ENCODE measurements around the gene FAM120A.
A peak's percentile ranks its signal among the peaks of the same experiment; 100 is the strongest.

FAM120A gene

DNA sequence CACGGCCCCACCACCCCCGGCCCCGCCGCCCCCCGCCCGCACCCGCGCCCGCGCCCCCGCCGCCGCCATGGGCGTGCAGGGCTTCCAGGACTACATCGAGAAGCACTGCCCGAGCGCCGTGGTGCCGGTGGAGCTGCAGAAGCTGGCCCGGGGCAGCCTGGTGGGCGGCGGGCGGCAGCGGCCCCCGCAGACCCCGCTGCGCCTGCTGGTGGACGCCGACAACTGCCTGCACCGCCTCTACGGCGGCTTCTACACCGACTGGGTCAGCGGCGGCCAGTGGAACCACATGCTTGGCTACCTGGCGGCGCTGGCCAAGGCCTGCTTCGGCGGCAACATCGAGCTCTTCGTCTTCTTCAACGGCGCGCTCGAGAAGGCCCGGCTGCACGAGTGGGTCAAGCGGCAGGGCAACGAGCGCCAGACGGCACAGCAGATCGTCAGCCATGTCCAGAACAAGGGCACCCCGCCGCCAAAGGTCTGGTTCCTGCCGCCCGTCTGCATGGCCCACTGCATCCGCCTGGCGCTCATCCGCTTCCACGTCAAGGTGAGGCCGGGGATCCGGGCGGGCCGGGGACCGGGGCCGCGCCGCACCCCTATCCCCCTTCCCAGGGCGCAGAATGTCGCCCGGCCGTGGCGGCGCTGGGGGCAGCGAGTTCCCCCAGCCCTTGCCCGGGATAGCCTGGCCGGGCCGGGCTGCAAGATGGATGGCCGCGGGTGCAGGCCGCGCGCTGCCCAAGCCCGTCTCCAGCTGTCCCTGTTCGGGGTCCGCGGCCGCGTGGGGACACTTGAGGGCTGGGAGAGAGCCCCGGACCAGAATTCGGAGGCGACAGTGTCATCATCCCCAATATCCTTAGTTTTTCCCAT, 594 bp downstream of the FAM120A start:
- DNase-seq = peak; percentile 42

DNA sequence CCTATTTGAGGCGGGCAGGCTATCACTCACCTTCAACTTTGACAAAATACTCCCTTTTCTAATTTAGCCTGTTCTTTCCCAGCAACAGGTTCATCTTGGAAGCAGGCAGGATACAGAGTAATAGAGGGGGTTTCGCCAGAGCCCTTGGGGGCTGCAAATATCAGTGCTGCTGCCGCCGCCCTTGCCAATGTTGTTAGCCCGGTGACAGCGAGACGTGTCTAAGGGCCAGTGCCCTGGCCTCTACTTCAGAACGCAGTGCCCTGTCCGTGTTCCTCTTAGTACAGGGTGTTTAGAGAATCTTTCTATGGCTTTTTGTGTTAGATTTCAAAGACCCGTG, 1.2 kb downstream of the FAM120A start:
- peak; percentile 12 for DNase-seq

DNA sequence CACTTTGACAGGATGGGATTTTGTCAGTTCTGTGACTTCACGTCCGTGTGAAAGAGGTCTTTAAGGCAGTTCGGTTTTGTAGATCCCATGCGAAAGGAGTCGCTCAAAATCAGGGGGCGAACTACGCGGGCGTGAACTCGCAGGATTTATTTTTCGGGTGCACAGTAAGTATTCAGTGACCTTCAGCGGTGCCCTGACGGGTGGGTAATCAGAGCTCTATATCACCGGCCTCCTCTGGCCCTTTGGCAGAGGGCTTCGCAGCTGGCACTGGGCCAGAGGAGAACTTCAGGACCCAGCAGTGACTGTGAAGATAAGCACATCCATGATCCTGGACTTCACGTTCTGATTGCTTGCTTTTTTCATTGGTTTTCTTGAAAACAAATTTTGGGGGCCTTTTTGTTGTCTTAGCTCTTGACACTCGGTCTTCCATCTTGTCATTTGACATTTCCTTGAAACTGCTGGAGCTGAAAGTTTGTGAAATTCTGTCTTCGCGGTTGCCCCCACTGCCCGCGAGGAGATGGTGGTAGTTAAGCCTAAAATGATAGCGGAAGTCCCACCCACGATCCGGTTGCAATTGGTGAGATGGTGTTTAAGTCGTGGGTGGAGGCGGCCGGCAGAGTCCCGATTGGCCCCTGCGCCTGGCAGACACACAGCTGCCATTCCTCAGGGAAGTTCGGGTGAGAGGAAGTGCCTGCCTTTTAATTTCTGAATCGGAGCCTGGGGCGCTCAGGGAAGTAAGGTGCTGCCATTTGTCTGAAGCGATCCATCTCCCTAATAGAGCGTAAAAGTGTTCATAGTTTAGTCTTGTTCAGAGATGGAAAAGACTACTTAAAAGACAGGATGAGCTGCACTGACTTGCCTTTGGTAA, 1.8 kb downstream of the FAM120A start, which contains the start of gene FAM120AOS:
TSS of gene FAM120AOS (minus strand) at position 535 of the 868 bp plus-strand sequence. CDS start 872 bp downstream, outside the sequence.
- DNase-seq = peak; percentile 72

DNA sequence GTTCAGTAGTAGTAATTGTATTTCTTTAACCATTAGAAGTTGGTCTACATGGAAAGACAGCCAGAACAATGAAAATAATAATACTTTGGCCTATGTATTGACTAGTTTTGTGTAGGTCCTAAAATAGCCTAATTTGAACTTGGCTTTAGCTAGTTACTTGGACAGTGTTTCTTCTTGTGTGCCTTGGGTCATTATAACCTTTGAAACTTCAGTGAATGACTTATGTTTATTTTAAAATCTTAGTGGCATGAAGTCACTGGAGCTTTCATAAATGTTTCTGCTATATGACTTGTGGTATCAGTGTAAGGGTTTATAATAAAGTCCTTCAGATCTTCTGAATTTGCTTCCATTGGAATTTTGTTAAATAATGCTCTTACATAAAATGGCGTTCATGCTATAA, 4.5 kb downstream of the FAM120A start:
- DNase-seq = no peak

DNA sequence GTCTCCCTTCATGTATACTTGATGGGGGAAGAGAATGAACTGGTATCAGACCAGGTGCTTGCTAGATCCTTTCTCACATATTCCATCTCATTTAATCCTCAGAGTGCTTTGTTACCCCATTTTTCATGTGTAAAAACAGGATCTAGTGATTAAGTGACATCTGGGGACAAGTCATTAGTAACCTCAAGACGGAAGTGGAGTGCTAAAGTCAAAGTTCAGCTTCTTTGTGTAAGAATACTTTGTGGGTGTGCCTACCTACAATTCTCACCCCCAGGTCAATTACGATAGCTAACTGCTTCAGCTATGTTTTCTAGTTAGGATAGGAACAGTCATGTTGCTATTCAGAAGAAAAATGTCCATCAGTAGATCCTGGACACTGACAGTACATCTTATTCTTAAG, 5.0 kb downstream of the FAM120A start:
- no peak for DNase-seq

DNA sequence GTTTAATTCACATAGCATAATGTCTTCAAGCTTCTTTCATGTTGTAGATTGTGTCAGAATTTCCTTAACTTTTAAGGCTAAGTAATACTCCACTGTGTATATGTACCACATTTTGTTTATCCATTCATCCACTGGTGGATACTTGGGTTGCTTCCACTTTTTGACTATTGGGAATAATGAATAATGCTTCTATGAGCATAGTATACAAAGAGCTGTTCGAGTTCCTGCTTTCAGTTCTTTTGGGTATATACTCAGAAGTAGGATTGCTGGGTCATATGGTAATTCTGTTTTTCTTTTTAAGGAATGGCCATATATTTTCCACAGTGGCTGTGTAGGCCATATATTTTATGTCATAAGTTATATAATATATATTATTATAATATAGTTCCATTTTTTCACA, 5.5 kb downstream of the FAM120A start:
- no peak for DNase-seq

DNA sequence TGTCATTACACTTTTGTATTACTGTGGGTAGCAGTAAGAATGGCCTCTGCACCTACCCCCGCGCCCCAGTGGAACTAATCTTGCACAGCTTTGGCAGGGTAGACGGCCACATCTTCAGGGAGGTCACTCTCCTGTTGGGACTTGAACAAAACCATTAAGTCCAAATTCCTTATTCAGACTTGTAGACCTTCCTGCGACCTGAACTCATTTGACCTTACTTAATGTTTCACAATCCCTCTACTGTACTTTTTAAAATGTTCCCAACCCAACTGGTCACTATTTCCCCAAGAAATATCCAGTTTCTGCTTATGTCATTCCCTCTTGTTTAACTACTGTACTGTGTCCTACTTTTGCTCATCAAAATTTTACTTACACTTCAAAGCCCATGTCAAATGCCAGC, 7.2 kb downstream of the FAM120A start:
- no peak for DNase-seq

DNA sequence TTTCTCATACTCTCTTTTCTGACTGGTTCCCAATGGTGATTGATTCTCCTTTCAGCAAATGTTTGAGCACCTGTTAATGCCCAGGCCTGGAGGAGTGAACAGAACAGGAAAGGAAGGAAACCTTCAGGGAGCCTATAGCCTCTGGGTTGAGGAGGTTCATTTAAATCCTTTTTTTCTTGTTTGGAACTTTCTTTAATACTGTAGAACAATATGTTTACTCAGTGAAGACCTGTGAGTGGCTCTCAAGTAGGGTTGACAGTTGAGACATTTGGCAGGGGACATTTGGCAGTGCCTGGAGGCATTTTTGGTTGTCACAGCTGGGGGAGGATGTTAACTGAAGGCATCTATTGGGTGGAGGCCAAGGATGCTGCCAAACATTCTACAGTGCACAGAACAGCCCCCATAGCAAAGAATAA, 8.0 kb downstream of the FAM120A start:
- DNase-seq = no peak

DNA sequence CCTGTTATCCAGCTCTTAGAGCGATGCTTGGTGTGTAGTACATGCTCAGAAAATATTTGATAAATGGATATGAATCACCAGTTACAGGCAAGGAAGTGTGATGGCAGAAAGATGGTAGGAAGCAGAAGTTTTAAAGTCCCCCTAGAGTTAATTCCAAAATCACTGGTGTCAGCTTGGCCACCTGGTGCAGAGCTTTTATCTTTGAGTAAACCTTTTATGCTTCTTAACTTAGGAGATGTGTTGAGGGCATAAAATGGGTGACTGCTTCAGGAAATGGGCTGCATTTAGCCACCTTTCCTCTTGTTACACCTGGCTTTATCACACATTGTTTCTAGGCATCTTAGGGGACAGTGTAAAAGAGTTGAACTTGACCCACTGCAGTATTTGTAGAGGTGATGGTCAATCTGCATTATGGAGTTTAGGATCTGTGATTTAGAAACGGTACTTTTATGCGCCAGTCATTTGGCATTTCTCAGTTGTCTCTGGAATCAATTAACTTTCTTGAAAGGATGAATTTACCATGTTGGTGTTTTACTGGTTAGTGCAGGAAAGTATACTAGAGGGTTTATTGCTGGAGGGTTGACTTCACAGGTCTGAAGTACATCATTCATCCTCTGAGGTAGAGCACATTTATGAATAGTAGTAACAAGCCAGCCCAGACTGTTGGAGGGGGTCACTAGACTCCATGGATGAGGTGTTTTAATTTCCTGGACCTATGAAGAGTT, 9.4 kb downstream of the FAM120A start:
- DNase-seq = no peak

DNA sequence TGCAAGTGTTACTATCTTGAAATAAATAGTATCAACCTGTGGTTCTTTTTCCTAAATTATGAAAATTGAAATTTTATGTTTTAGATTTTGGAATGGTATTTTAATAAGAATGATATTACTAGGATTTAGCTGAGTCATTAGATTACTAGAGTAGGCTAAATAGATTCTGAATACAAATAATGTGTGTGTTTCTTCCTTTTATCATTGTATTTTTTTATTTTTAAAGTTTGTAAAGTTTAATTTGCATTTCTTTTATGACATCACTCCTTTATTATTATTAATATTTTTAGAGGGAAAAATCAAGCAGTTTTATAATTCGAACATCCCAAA, 9.9 kb downstream of the FAM120A start:
- no peak for DNase-seq

DNA sequence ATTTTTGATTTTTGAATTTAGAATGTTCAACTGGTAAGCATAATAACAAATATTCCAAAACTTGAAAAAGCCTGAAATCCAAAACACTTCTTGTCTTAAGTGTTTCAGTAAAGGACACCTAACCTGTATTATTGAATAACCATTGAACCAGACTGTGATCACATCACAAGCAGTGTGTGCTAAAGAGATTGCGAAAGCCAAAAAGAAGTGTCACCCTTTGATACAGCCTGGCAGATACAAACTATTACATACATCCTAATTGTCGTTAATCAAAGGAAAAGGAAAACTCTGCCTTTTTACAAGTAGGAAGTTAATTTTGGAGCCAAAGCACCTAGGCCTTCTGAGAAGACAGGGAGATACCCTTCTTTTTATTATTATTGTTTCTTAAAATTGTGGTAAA, 10.3 kb downstream of the FAM120A start:
- DNase-seq = no peak

DNA sequence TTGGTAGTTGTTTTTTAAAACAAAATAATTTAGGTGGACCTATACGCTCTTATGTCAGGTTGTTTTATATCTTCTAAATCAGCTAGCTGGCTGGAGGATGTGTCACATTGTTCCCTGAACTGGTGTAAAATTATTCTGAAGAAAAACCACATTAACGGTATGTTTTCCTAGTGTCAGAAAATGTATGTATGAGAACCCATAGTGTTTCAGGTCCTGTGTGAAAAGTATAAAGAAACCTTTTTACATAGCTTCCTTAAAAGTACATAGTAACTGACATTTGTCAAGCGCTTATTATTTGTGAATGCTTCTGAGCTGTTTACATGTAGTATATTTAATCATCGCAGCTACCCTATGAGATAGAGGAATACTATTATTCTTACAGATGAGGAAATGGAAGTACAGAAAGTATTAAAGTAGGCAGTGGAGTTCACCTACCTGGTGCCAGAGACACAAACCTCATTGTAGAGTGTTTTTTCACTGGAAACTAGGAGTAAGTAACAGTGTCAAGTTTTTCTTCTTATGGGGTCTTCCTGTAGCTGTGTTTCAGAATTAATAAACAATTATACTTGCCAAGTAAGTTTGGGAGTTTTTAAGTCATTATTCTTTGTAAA, 12.3 kb downstream of the FAM120A start:
- DNase-seq = no peak

DNA sequence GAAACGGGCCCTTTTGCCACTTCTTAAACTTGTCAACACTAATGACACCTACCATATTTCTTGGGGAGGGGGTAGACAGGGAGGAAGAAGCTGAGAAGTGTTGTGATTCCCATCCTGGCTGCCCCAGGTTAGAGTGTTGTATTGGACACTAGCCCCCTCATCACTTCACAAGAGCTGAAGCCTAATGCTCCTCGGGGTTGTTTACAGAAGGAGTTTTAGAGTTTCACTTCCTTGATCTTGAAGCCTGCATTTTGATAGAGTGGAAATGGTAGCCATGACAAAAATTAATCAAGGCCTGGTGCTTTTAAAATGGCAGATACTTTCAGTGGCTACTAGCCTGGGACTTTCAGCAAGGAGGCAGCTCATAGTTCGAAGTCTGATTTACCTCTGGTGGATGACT, 12.9 kb downstream of the FAM120A start:
- no peak for DNase-seq

DNA sequence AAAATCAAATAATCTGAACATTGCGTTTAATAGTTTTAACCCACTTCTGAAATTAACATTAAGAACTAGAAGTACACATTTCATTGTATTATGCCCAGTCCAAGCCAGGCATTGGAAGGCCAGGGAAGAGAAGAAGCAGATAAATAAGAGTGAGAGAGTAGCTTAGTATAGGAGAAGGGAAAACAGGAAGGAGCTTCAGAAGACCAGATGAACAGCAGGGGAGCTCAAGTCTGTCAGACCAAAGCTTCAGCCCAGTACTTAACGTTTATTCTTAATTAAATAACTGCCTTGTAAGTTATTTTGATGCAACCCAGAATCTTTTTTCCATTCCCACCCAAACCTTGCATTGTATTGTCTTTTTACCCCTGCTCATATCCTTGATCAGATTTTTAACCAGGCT, 13.4 kb downstream of the FAM120A start:
- DNase-seq = no peak

DNA sequence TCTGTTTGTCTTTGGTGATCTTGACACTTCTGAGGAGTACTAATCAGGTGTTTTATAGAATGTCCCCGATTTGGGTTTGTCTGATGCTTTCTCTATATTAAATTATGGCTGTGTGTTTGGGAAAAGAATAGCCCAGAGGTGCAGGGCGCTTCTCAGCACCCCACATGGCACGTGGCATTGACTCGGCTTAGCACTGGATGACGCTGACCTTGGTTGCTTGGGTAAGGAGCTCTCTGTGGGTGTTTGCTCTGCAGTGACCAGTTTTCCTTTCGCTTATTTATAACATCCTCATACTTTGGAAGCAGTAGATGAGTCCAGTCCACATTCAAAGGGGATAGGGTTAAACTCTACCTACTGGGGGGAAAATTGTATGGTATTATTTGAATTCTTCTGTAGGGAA, 14.4 kb downstream of the FAM120A start:
- no peak for DNase-seq

DNA sequence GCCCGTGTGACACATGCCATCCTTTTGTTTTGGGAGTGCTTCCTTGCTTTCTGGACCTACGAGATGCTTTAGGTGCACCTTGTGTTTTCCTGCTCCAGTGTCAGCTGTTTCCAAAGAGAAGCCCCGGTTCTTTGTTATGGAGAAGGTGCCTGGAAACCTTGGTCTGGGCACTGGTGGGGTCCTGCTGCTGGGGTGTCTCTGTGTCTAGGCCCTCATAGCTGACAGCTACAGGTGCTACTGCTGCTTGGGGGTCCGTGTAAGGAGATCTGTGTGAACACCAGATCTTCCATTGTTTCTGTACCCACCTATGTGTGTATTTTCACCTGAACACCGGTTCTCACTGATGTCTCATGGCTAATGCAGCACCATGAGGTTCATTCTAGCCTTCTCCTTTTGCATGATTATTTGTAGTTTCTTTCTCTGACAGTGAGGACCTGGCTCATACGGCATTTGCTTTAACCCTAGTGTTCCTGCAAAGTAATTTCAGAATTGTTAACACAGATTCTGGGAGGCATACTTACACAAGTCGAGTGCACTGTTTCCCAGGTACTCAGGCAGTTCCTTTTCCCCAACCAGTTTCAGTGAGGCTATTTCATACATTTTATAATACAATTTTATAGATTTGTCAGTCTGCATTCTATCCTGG, 15.1 kb downstream of the FAM120A start:
- DNase-seq = no peak

DNA sequence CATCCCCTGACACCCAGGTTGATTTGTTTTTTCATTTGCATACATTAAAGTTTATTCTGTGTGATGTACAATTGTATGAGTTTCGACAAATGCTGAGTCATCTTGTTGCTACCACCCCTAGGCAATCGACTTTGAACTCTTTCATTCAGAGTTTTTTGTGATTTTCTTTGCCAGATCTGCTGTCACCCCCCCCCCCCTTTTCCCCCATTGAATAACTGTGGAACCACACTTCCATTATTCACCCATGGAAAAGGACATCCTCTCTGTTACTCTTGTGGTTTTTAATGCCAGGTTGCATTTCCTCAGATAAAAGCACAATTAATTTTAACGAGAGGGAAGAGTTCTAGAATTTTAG, 15.6 kb downstream of the FAM120A start:
- DNase-seq = no peak

DNA sequence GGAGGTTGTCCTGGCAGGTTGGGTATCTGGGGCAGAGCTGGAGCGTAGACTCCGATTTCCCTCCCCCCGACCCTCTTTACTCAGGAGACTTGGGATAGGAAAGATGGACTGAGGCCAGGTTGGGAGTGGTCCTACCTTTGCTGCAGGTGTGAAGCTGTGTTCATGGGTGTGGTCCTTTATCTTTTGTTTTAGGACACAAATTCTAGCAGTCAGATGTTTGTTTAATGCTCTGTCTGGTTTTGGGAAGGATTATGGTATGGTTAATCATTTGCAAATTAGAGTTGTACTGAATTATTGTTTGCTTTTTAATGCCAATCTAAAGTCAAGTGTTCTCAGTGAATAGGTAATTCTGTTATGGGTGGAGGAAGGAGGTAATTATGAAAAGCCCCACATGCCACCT, 16.0 kb downstream of the FAM120A start:
- no peak for DNase-seq

DNA sequence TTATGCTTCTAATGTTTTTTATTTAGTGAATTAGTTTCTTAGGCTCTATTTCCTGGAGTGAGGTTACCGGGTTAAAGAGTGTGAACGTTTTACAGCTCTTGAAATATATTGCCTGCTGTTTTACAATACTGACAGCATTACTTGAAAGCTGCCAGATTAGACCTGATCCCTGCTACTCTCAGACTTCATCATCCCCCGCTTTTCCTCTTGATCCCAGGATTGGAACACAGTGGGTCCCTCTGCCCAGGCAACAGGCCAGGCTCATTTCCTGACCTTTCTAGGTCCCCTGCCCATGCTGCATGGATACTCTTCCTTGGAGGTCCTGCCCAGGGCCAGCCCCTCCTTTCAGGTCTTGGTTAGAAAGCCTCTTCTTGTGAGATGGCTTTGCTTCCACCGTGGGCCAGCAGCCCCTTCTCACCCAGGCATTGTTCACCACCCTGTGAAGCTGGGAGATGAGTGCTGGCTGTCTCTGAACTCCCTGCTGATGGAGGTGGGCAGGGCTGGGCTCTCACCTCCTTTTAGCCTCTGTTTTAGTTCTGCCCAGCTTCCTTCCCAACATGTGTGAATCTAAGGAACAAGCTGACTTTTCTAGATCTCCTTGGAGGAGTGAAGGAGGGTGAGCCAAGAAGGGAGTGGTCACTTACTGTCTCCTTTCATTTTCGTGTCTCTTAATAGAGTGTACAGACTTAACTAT, 17.4 kb downstream of the FAM120A start:
- DNase-seq = no peak

DNA sequence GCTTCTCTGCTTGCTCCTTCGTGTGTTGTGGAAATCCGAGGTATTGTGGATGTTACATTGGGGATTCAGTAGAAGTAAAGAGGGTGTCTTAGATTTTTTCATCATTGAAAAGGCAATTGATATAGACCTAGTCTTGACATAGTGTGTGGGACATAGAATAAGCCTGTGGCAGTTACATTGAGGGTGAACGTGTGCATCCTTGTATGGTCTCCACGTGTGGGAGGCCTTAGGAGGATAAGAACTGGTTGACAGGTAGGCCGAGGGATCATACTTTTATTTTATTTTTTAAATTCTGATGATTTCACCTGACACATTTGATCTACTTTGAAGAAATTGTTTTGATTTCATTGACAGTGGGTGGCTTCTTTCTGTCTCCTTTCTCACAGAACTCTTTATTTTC, 18.9 kb downstream of the FAM120A start:
- DNase-seq = no peak

DNA sequence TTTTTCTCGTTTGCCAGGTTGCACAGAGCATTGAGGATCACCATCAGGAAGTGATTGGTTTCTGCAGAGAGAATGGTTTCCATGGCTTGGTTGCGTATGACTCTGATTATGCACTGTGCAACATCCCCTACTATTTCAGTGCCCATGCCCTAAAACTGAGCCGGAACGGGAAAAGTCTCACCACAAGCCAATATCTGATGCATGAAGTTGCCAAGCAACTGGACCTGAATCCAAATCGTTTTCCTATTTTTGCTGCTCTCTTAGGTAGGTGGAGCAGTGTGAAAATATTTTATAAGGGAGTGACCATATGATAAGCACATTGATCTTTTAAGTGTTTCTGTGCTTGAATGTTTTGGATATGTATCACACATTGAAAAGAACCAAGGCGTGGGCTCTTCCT, 19.6 kb downstream of the FAM120A start:
- DNase-seq = no peak

DNA sequence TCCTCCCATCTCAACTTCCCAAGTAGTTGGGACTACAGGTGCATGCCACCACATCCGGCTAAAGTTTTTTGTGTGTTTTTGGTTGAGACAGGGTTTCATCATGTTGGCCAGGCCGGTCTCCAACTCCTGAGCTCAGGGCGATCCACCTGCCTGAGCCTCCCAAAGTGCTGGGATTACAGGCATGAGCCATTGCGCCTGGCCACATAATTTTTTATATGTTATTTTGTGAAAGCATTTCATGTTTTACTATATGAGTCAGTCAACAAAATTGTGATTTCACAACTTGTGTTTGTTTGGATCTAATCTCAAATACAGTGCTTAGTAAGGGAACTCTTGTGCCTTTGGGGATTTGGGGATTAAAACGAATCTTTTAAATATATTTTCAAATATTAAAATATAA, 21.9 kb downstream of the FAM120A start:
- no peak for DNase-seq
